ENCODE measurements around the gene CAMTA1. TPM values are rescaled to one million over a fixed set of nuclear protein-coding genes. Genes with fewer than 3 reads are reported as not detected.

CAMTA1 gene
- total RNA-seq, 4 donors from 2014 or later: 57.4 to 88.3 (median 62.1) TPM

DNA sequence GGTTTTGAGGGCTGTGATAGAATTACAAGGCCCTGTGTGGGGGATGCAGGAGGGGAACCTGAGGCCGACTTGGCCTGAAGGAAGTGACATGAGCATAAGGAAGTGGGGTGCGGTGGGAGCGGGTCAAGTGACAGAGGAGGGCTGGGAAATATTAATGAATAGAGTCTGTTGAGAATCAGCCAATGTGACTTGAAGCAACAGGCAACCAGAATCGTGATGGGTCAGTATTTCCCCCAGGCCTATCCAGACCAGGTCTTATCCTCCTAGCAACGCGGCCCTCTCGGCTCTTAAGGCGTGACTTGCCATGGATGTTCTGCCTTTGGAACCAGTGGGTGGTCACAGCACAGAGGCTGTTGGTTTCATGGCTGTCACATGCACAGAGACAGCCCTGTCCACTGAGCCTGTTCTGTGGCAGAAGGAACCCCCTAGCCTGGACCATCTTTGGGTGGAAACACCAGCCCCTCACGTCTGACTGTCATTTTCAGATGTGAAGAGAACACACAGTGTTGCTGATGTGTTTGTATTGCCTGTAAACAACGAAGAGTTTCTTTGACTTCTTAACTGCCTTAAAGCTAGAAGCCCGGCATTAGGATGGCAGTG, 468.8 kb downstream of the CAMTA1 start:
- Histone ChIP-seq H3K4me1 (no peaks in the 10 kb centered on the region), H3K27ac (no peak overlapping the region), H3K4me3 (no peak overlapping the region), H3K27me3 (no peaks in the 10 kb centered on the region), H3K36me3 (no peaks in the 10 kb centered on the region), H3K9me3 (no peaks in the 10 kb centered on the region)
- DNase-seq: no peak
- TF ChIP-seq, protein P1, sequence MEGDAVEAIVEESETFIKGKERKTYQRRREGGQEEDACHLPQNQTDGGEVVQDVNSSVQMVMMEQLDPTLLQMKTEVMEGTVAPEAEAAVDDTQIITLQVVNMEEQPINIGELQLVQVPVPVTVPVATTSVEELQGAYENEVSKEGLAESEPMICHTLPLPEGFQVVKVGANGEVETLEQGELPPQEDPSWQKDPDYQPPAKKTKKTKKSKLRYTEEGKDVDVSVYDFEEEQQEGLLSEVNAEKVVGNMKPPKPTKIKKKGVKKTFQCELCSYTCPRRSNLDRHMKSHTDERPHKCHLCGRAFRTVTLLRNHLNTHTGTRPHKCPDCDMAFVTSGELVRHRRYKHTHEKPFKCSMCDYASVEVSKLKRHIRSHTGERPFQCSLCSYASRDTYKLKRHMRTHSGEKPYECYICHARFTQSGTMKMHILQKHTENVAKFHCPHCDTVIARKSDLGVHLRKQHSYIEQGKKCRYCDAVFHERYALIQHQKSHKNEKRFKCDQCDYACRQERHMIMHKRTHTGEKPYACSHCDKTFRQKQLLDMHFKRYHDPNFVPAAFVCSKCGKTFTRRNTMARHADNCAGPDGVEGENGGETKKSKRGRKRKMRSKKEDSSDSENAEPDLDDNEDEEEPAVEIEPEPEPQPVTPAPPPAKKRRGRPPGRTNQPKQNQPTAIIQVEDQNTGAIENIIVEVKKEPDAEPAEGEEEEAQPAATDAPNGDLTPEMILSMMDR (IDR thresholded peaks at IDR 0.05): no peak
- TF ChIP-seq POLR2A (IDR thresholded peaks at IDR 0.05): no peak

- Histone ChIP-seq H3K9me3 (no peaks in the 10 kb centered on the region), H3K27ac (no peak overlapping the region), H3K4me3 (no peak overlapping the region), H3K36me3 (no peaks in the 10 kb centered on the region), H3K27me3 (no peaks in the 10 kb centered on the region), H3K4me1 (no peaks in the 10 kb centered on the region)
- no peak for DNase-seq
- TF ChIP-seq, protein P1 (IDR thresholded peaks at IDR 0.05): no peak
- no peak for TF ChIP-seq POLR2A (IDR thresholded peaks at IDR 0.05)
Observed at GRCh38 chr1:7255303-7256058, 470.2 kb downstream of the CAMTA1 start.

DNA sequence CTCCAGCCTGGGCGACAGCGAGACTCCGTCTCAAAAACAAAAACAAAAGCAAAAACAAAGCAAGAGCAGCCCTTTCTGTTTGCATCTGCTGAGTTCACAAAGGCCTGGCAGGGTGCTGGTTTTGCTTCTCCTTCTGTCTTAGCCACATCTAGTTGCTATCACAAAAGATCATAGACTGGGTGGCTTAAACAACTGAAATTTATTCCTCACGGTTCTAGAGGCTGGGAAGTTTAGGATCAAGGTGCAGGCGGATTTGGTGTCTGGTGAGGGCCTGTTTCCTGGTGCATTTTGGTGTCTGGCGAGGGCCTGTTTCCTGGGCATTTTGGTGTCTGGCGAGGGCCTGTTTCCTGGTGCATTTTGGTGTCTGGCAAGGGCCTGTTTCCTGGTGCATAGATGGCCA, 471.3 kb downstream of the CAMTA1 start:
- H3K4me3 ChIP-seq: no peak overlapping the region
- no peaks in the 10 kb centered on the region for H3K27me3 ChIP-seq
- no peaks in the 10 kb centered on the region for H3K9me3 ChIP-seq
- H3K27ac ChIP-seq: no peak overlapping the region
- H3K4me1 ChIP-seq: no peaks in the 10 kb centered on the region
- TF ChIP-seq, protein P1 (IDR thresholded peaks at IDR 0.05): no peak
- TF ChIP-seq POLR2A (IDR thresholded peaks at IDR 0.05): no peak
- DNase-seq: no peak
- H3K36me3 ChIP-seq: no peaks in the 10 kb centered on the region

DNA sequence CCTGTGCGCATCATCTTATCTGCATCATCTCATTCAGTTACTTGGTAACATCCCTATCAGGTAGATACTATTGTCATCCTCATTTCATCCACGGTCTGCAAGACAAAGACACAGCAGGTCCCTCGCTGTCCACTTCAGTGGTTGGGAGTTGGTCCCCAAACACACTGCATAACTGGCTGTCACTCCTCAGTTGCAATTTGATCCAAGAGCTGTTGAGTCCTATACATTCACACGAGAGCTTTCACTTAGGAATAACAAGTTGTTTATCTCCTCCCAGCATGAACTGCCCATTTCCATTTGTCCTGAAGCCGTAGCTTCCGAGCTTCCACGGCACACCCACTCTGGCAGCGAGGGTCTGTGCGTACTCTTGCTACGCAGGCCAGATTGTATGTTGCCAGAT, 472.0 kb downstream of the CAMTA1 start:
- H3K9me3 ChIP-seq: no peaks in the 10 kb centered on the region
- no peak overlapping the region for H3K27ac ChIP-seq
- H3K36me3 ChIP-seq: no peaks in the 10 kb centered on the region
- DNase-seq: no peak
- no peak for TF ChIP-seq POLR2A (IDR thresholded peaks at IDR 0.05)
- TF ChIP-seq, protein P1 (IDR thresholded peaks at IDR 0.05): no peak
- no peaks in the 10 kb centered on the region for H3K27me3 ChIP-seq
- no peaks in the 10 kb centered on the region for H3K4me1 ChIP-seq
- H3K4me3 ChIP-seq: no peak overlapping the region

GRCh38 chr1:7258589-7259135, 473.4 kb downstream of the CAMTA1 start:
- Histone ChIP-seq H3K9me3 (no peaks in the 10 kb centered on the region), H3K36me3 (no peaks in the 10 kb centered on the region), H3K27ac (no peak overlapping the region), H3K4me1 (peaks cover 0 to 9% (median 0%) of the 10 kb centered on the region in 4 donors), H3K27me3 (no peaks in the 10 kb centered on the region), H3K4me3 (no peak overlapping the region)
- no peak for TF ChIP-seq POLR2A (IDR thresholded peaks at IDR 0.05)
- TF ChIP-seq, protein P1 (IDR thresholded peaks at IDR 0.05): no peak
- DNase-seq: no peak
